HEK293T (cell line): ENCODE results near the gene H6PD.

ENCODE experiments used
- CTCF ChIA-PET: fragments of 350-600 bp; formaldehyde crosslinking; extraction: SDS; loops from one replicate; lab custom pipeline; 2021; ENCODE audit warnings: antibody characterized with exemption, inconsistent platforms; lab: Yijun Ruan, JAX
- POLR2A ChIA-PET: fragments of 350-600 bp; formaldehyde crosslinking; extraction: SDS; loops from one replicate; lab custom pipeline; 2020; ENCODE audit warnings: antibody characterized with exemption, inconsistent platforms; lab: Yijun Ruan, JAX
- DNase-seq: peaks from one replicate; pipeline ENCODE4 v3.0.0; 2012; ENCODE audit warnings: mixed read lengths; ENCODE audit errors: extremely low spot score
- ARNT ChIP-seq: fragments of 450-650 bp; IDR thresholded peaks from 2 replicates; pipeline ENCODE4 v1.6.1; 2017; ENCODE audit warnings: mild to moderate bottlenecking
- BHLHE40 ChIP-seq: fragments of 450-650 bp; IDR thresholded peaks from 2 replicates; pipeline ENCODE4 v1.6.1; 2016; ENCODE audit warnings: mild to moderate bottlenecking, moderate library complexity, borderline replicate concordance
- CTBP1 ChIP-seq: fragments of 450-650 bp; IDR thresholded peaks from 2 replicates; pipeline ENCODE4 v1.6.1; 2016; ENCODE audit warnings: borderline replicate concordance
- ELF4 ChIP-seq: fragments of 450-650 bp; IDR thresholded peaks from 2 replicates; pipeline ENCODE4 v1.6.1; 2017; ENCODE audit warnings: antibody characterized with exemption
- FOXA1 ChIP-seq: fragments of 450-650 bp; IDR thresholded peaks from 2 replicates; pipeline ENCODE4 v1.6.1; 2016; ENCODE audit warnings: mild to moderate bottlenecking
- FOXK2 ChIP-seq: fragments of 450-650 bp; IDR thresholded peaks from 2 replicates; pipeline ENCODE4 v1.6.1; 2016; ENCODE audit warnings: mild to moderate bottlenecking
- FOXM1 ChIP-seq: fragments of 450-650 bp; IDR thresholded peaks from 2 replicates; pipeline ENCODE4 v1.6.1; 2017; ENCODE audit warnings: mild to moderate bottlenecking, borderline replicate concordance
- HDGF ChIP-seq: fragments of 450-650 bp; IDR thresholded peaks from 2 replicates; pipeline ENCODE4 v1.6.1; 2017; ENCODE audit warnings: antibody characterized with exemption, borderline replicate concordance
- L3MBTL2 ChIP-seq: fragments of 450-650 bp; conservative IDR thresholded peaks from 2 replicates; pipeline ENCODE4 v1.6.1; 2016; ENCODE audit warnings: mild to moderate bottlenecking
- LEF1 ChIP-seq: fragments of 450-650 bp; IDR thresholded peaks from 2 replicates; pipeline ENCODE4 v1.6.1; 2017; ENCODE audit warnings: mild to moderate bottlenecking, borderline replicate concordance
- NFRKB ChIP-seq: fragments of 450-650 bp; IDR thresholded peaks from 2 replicates; pipeline ENCODE4 v1.6.1; 2016; ENCODE audit warnings: mild to moderate bottlenecking, moderate library complexity
- SP1 ChIP-seq: fragments of 450-650 bp; IDR thresholded peaks from 2 replicates; pipeline ENCODE4 v1.6.1; 2017
- SUZ12 ChIP-seq: fragments of 450-650 bp; IDR thresholded peaks from 2 replicates; pipeline ENCODE4 v1.6.1; 2016; ENCODE audit warnings: mild to moderate bottlenecking
- TARDBP ChIP-seq: fragments of 450-650 bp; IDR thresholded peaks from 2 replicates; pipeline ENCODE4 v1.6.1; 2016
- ZNF384 ChIP-seq: fragments of 450-650 bp; IDR thresholded peaks from 2 replicates; pipeline ENCODE4 v1.6.1; 2016
- TF ChIP-seq, protein P1 (sequence below): fragments of 450-650 bp; IDR thresholded peaks from 2 replicates; pipeline ENCODE4 v1.6.1; 2016

The H6PD gene

DNA sequence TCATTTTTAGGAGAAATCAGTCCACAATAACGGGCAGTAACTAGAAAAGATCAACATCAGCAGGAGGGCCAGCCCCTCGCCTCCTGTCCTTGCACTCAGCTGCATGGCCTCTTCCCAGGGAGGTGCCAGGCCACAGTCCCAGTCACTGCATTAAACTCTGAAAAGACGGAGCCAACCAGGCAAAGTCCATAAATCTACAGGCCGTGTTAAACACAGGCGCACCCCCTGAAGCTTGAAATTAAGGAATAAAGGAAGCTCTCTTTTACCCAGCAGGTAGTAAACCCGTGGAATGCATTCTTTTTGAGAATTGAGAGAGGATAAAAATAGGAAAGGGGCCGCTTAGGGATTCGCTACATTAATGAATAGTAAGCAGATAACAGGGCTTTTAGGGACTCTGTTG is 18.4 kb downstream of the H6PD start:
- TF ChIP-seq, protein P1, sequence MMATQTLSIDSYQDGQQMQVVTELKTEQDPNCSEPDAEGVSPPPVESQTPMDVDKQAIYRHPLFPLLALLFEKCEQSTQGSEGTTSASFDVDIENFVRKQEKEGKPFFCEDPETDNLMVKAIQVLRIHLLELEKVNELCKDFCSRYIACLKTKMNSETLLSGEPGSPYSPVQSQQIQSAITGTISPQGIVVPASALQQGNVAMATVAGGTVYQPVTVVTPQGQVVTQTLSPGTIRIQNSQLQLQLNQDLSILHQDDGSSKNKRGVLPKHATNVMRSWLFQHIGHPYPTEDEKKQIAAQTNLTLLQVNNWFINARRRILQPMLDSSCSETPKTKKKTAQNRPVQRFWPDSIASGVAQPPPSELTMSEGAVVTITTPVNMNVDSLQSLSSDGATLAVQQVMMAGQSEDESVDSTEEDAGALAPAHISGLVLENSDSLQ = peak; percentile 69
- no peak for TF ChIP-seq ELF4
- peak; percentile 78 for TF ChIP-seq ARNT
- peak; percentile 34 for DNase-seq
- POLR2A ChIA-PET = no interaction called here
- CTCF ChIA-PET = interaction anchor here (0.6 to 2.5 kb wide), 2 partner anchors 14 to 111 kb away, joined by 7 read pairs; no protein-coding TSS in a partner anchor

DNA sequence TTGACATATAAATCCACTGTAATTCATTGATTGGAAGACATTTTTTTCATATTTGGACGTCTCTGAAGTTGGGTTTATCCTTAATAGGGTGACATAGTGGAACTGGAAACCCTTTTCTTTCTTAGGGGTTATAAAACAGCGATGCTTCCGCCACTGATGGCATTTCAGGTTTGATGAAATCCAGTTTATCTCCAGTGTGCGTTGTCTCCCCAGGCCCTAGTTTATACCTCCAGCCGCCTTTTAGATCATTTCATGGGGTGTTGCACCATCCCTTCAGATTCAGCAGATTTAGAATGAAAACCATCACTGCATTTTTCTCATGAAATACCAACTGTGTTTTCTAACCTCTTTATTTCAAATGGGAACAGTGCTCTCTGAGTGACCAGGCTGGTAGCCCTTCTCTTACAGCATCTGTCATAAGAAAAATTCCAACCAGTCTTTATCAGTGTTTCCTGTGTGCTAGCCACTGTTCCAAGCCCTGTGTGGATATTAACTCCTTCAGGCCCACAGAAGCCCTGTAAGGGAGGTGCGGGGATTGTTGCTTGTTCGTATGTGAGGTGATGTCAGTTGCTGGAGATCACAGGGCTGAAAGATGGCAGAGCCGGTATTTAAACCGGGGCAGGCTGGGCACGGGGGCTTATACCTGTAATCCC is 19.0 kb downstream of the H6PD start:
- POLR2A ChIA-PET = no interaction called here
- TF ChIP-seq FOXM1 (no peak), CTBP1 (no peak)

DNA sequence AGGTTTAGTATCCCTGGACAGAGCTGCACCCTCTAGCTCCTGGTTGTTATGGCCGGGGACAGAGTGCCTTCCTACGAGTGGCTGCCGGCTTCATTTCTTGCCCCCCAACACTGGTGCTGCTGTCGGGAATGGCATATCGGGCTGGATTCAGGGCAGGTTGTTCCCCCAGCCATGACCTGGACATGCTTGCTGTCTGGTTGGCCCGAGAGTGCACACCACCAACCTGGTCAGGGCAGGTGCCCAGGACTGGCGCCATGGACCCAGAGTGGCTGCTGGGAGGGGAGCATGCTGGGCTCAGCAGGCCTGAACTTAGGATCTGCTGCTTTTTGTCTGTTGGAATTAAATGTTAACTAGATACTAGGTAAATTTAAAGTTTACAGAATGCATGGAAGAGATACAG is 21.8 kb downstream of the H6PD start:
- DNase-seq = no peak
- no peak for TF ChIP-seq BHLHE40
- no peak for TF ChIP-seq FOXM1
- TF ChIP-seq TARDBP = no peak
- no peak for TF ChIP-seq FOXK2
- no peak for TF ChIP-seq CTBP1
- TF ChIP-seq, protein P1 = no peak
- no peak for TF ChIP-seq ELF4
- TF ChIP-seq ZNF384 = no peak
- no peak for TF ChIP-seq SP1
- TF ChIP-seq SUZ12 = no peak
- TF ChIP-seq L3MBTL2 = no peak
- ChIA-PET CTCF (no interaction called here), POLR2A (no interaction called here)

More for the DNA sequence above, 19.0 kb downstream of the H6PD start:
- CTCF ChIA-PET = interaction anchor here (0.6 to 2.5 kb wide), 2 partner anchors 13 to 111 kb away, joined by 7 read pairs; no protein-coding TSS in a partner anchor
- DNase-seq = no peak

DNA sequence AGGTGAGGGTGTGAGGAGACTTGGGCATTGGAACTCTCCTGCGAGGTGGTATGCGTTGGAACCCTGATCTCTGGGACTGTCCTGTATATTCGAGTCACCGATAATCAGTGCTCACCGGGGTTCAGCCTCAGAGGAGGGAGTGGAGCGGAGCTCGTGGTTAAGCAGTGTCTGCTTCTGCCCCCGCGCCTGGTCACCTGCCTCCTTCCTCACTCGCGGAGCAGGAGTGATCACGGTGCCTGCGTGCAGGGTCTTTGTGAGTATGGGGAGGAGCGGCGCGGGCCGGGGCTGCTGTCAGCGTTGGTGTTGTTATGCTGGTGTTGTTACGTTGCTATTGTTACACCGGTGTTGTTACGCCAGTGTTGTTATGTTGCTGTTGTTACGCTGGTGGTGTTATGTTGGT is 23.3 kb downstream of the H6PD start:
- POLR2A ChIA-PET = no interaction called here
- TF ChIP-seq, protein P1 = no peak
- TF ChIP-seq CTBP1 (no peak), BHLHE40 (no peak), ARNT (no peak), ELF4 (no peak), FOXA1 (no peak), SUZ12 (no peak), TARDBP (no peak), NFRKB (no peak), ZNF384 (no peak), HDGF (no peak), FOXM1 (no peak), FOXK2 (no peak), SP1 (no peak), LEF1 (no peak), L3MBTL2 (no peak)
- no peak for DNase-seq
- CTCF ChIA-PET = interaction anchor here (1.0 kb wide), 1 partner anchor 9 kb away, joined by 4 read pairs; no protein-coding TSS in a partner anchor

DNA sequence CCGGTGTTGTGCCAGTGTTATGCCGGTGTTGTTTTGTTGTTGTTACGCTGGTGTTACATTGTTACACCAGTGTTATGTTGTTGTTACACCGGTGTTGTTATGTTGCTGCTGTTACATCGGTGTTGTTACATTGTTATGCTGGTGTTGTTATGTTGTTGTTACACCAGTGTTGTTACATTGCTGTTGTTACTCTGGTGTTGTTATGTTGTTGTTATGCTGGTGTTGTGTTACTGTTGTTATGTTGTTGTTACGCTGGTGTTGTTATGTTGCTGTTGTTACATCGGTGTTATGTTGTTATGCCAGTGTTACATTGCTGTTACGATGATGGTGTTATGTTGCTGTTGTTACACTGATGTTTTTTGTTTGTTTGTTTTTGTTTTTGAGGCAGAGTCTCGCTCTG is 24.1 kb downstream of the H6PD start:
- TF ChIP-seq L3MBTL2 = no peak
- no peak for TF ChIP-seq CTBP1
- no peak for TF ChIP-seq BHLHE40
- TF ChIP-seq FOXK2 = no peak
- no peak for TF ChIP-seq ARNT
- TF ChIP-seq ELF4 = no peak
- TF ChIP-seq TARDBP = no peak
- TF ChIP-seq FOXM1 = no peak
- TF ChIP-seq HDGF = no peak
- no peak for TF ChIP-seq LEF1
- TF ChIP-seq ZNF384 = no peak
- no peak for TF ChIP-seq SUZ12
- TF ChIP-seq FOXA1 = no peak
- no peak for TF ChIP-seq SP1
- TF ChIP-seq NFRKB = no peak
- TF ChIP-seq, protein P1 = no peak
- POLR2A ChIA-PET = no interaction called here
- no peak for DNase-seq
- CTCF ChIA-PET = no interaction called here
